SU-DHL-6 (cell line): ENCODE results near the gene CDC45.

ENCODE experiments used
- EZH2phosphoT487 ChIP-seq: fragments of 200-600 bp; sonication (generic), shearing (Covaris generic); conservative IDR thresholded peaks from 2 replicates; pipeline ENCODE4 v1.6.1; 2018; ENCODE audit warnings: mild to moderate bottlenecking, antibody characterized with exemption, low read length, moderate library complexity, mixed read lengths
- TF ChIP-seq, protein P1 (sequence below): fragments of 200-600 bp; sonication (generic); IDR thresholded peaks from one replicate; pipeline ENCODE4 v1.5.1; 2017; ENCODE audit warnings: antibody characterized with exemption, mild to moderate bottlenecking, low read length, moderate library complexity; ENCODE audit not compliant: insufficient read depth, poor library complexity, severe bottlenecking

DNA sequence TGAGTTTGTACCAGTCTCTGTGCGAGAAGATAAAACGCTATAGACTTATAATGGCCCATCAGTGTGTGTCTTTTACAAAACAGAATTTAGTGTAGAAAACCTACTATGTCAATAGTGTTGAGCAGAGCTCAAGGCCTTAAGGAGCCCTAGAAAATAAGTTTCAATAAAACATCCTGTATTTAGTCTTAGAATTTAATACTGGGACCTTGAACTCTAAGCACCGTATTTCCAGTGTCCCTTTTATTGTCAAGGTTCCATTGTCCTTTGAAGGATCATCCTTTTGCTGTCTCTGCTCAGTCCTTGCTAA, 16.6 kb downstream of the CDC45 start:
- TF ChIP-seq EZH2phosphoT487, result no peak
- TF ChIP-seq, protein P1, sequence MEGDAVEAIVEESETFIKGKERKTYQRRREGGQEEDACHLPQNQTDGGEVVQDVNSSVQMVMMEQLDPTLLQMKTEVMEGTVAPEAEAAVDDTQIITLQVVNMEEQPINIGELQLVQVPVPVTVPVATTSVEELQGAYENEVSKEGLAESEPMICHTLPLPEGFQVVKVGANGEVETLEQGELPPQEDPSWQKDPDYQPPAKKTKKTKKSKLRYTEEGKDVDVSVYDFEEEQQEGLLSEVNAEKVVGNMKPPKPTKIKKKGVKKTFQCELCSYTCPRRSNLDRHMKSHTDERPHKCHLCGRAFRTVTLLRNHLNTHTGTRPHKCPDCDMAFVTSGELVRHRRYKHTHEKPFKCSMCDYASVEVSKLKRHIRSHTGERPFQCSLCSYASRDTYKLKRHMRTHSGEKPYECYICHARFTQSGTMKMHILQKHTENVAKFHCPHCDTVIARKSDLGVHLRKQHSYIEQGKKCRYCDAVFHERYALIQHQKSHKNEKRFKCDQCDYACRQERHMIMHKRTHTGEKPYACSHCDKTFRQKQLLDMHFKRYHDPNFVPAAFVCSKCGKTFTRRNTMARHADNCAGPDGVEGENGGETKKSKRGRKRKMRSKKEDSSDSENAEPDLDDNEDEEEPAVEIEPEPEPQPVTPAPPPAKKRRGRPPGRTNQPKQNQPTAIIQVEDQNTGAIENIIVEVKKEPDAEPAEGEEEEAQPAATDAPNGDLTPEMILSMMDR, result no peak
